Measurements from ENCODE around the gene SRPRA. TPM values are rescaled to one million over a fixed set of nuclear protein-coding genes. Genes with fewer than 3 reads are reported as not detected.

The SRPRA gene
- total and polyA plus RNA-seq, 4 donors, result 28.7 to 143 (median 102) TPM

GRCh38 chr11:126214441-126214840 lies 54.3 kb downstream of the SRPRA start:
- Histone ChIP-seq H3K27ac (ENCODE audit: low read depth in 1 of 2, low read length in 2 of 2) (no peak overlapping the region), H3K4me3 (ENCODE audit: low read depth in 1 of 3, low read length in 3 of 3) (no peak overlapping the region), H3K27me3 (ENCODE audit: control insufficient read depth in 4 of 4, insufficient read depth in 4 of 4, low read length in 3 of 4) (no peaks in the 10 kb centered on the region), H3K9ac (ENCODE audit: low read depth in 1 of 2, low read length in 2 of 2) (no peak overlapping the region), H3K4me1 (ENCODE audit: control insufficient read depth in 4 of 4, insufficient read depth in 4 of 4, low read length in 3 of 4) (peaks cover 3 to 28% (median 25%) of the 10 kb centered on the region in 4 donors), H3K36me3 (ENCODE audit: control insufficient read depth in 4 of 4, insufficient read depth in 3 of 4, low read depth in 1 of 4, low read length in 3 of 4) (peaks cover 0 to 3% (median under 1%) of the 10 kb centered on the region in 4 donors), H3K9me3 (ENCODE audit: control insufficient read depth in 4 of 4, low read length in 3 of 4) (no peaks in the 10 kb centered on the region)
- no peak for DNase-seq (ENCODE audit: low spot score)
- TF ChIP-seq MAX (IDR thresholded peaks at IDR 0.05) (no peak), FOXA2 (IDR thresholded peaks at IDR 0.05) (no peak), RXRA (IDR thresholded peaks at IDR 0.05) (no peak)
- WGBS, result 28% methylated on average over 2 of the region's 2 CpGs

Small RNA genes within 50 kb of the gene (small RNA-seq; reads per million reads assigned to genes)
- gene RN7SL351P, result not detected
- not detected for gene RNU4-86P

Other genes starting within 250 kb of the SRPRA start
- gene CDON, start 206.0 kb downstream of the SRPRA start, total RNA-seq, result 1 to 10 TPM; 7.1 to 7.4 TPM
- gene CDON, start 206.0 kb downstream of the SRPRA start, polyA plus RNA-seq, result under 1 TPM; 0.69 to 0.85 TPM
- gene RPUSD4, start 57.2 kb downstream of the SRPRA start, total RNA-seq, result 10 to 100 TPM; 20.5 to 23.7 TPM
- gene RPUSD4, start 57.2 kb downstream of the SRPRA start, polyA plus RNA-seq, result 10 to 100 TPM in 1 of 2 donors, 1 to 10 TPM in 1; 9.4 to 13.8 TPM
- gene FAM118B, start 57.1 kb downstream of the SRPRA start, total RNA-seq, result 10 to 100 TPM in 1 of 2 donors, 1 to 10 TPM in 1; 6.5 to 12.0 TPM
- 1 to 10 TPM; 3.7 to 6.6 TPM for gene FAM118B, start 57.1 kb downstream of the SRPRA start, polyA plus RNA-seq
- gene FOXRED1, start 259 bp upstream of the SRPRA start, total RNA-seq, result 10 to 100 TPM; 24.0 to 38.9 TPM
- 10 to 100 TPM; 29.5 to 30.2 TPM for gene FOXRED1, start 259 bp upstream of the SRPRA start, polyA plus RNA-seq
- gene TIRAP, start 14.2 kb upstream of the SRPRA start, total RNA-seq, result 1 to 10 TPM; 4.4 to 9.5 TPM
- gene TIRAP, start 14.2 kb upstream of the SRPRA start, polyA plus RNA-seq, result 1 to 10 TPM; 3.9 to 8.5 TPM
- gene DCPS, start 35.2 kb upstream of the SRPRA start, total RNA-seq, result 10 to 100 TPM in 1 of 2 donors, 1 to 10 TPM in 1; 5.6 to 10.7 TPM
- gene DCPS, start 35.2 kb upstream of the SRPRA start, polyA plus RNA-seq, result 10 to 100 TPM; 27.3 to 61.0 TPM
- gene ST3GAL4, start 86.8 kb upstream of the SRPRA start, total RNA-seq, result 10 to 100 TPM in 1 of 2 donors, 1 to 10 TPM in 1; 7.4 to 18.4 TPM
- gene ST3GAL4, start 86.8 kb upstream of the SRPRA start, polyA plus RNA-seq, result 10 to 100 TPM in 1 of 2 donors, 1 to 10 TPM in 1; 4.5 to 13.7 TPM

All from liver (tissue), 10 donors.